Progenitor cell of endocrine pancreas (in vitro differentiated cells): Measurements from ENCODE around the gene CRYAA. TPM values are rescaled to one million over a fixed set of nuclear protein-coding genes. Genes with fewer than 3 reads are reported as not detected.

Experiments used
- DNase-seq: peaks from one replicate; pipeline ENCODE4 v3.0.0; 2021; ENCODE audit warnings: low spot score; ENCODE audit not compliant: unreplicated experiment
- H3K27ac Mint-ChIP-seq: 2 replicates; pipeline ENCODE4 v1.8.0; 2021; ENCODE audit warnings: mild to moderate bottlenecking, moderate library complexity, mixed read lengths
- H3K27me3 Mint-ChIP-seq: 2 replicates; pipeline ENCODE4 v1.8.0; 2021; ENCODE audit warnings: mixed read lengths
- H3K36me3 Mint-ChIP-seq: 2 replicates; pipeline ENCODE4 v1.8.0; 2022; ENCODE audit warnings: mixed read lengths; ENCODE audit not compliant: insufficient read depth
- H3K4me1 Mint-ChIP-seq: 2 replicates; pipeline ENCODE4 v1.8.0; 2021; ENCODE audit warnings: low read depth, mixed read lengths
- H3K4me3 Mint-ChIP-seq: 2 replicates; pipeline ENCODE4 v1.8.0; 2021; ENCODE audit warnings: low read depth, mild to moderate bottlenecking, moderate library complexity, mixed read lengths
- H3K9me3 Mint-ChIP-seq: 2 replicates; pipeline ENCODE4 v1.8.0; 2021; ENCODE audit warnings: low read depth, mixed read lengths
- total RNA-seq: library from RNA; stranded (reverse); gene quantifications from 2 replicates; pipeline ENCODE4 v1.2.1, GENCODE V29; 2021
- TF ChIP-seq, protein P1 (sequence below): fragments of 200-600 bp; sonication (generic); IDR thresholded peaks from one replicate; pipeline ENCODE4 v1.5.0; 2021; ENCODE audit warnings: antibody characterized with exemption, mild to moderate bottlenecking; ENCODE audit not compliant: unreplicated experiment

The CRYAA gene
- total RNA-seq, 1 donor from 2014 or later, result not detected

DNA sequence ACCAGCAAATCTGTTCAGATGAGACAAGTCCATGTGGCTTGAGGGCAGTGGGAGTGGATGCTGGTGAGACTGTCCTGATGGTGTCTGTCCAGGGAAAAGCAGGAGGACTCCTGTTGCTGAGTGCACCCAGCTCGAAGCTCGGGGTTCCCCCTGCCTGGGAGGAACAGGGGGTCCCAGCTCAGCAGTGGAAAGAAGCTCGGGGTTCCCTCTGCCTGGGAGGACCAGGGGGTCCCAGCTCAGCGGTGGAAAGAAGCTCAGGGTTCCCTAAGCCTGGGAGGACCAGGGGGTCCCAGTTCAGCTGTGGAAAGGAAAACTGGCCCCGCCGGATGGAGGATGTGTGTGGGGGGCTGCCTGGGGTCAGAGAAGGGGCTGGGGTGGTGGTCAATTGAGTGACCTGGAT lies 39.1 kb downstream of the CRYAA start:
- TF ChIP-seq, protein P1, sequence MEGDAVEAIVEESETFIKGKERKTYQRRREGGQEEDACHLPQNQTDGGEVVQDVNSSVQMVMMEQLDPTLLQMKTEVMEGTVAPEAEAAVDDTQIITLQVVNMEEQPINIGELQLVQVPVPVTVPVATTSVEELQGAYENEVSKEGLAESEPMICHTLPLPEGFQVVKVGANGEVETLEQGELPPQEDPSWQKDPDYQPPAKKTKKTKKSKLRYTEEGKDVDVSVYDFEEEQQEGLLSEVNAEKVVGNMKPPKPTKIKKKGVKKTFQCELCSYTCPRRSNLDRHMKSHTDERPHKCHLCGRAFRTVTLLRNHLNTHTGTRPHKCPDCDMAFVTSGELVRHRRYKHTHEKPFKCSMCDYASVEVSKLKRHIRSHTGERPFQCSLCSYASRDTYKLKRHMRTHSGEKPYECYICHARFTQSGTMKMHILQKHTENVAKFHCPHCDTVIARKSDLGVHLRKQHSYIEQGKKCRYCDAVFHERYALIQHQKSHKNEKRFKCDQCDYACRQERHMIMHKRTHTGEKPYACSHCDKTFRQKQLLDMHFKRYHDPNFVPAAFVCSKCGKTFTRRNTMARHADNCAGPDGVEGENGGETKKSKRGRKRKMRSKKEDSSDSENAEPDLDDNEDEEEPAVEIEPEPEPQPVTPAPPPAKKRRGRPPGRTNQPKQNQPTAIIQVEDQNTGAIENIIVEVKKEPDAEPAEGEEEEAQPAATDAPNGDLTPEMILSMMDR, result no peak
- no peak overlapping the region for H3K27ac Mint-ChIP-seq
- H3K4me3 Mint-ChIP-seq, result no peak overlapping the region
- peaks cover 13% of the 10 kb centered on the region for H3K27me3 Mint-ChIP-seq
- H3K36me3 Mint-ChIP-seq, result no peaks in the 10 kb centered on the region
- peaks cover 1% of the 10 kb centered on the region for H3K4me1 Mint-ChIP-seq
- no peaks in the 10 kb centered on the region for H3K9me3 Mint-ChIP-seq
- DNase-seq, result peak; percentile 8

- TF ChIP-seq, protein P1, result no peak
- no peaks in the 10 kb centered on the region for H3K9me3 Mint-ChIP-seq
- H3K36me3 Mint-ChIP-seq, result no peaks in the 10 kb centered on the region
- H3K27ac Mint-ChIP-seq, result no peak overlapping the region
- DNase-seq, result peak; percentile 7
- H3K27me3 Mint-ChIP-seq, result peaks cover 13% of the 10 kb centered on the region
- H3K4me1 Mint-ChIP-seq, result peaks cover 1% of the 10 kb centered on the region
- no peak overlapping the region for H3K4me3 Mint-ChIP-seq
Measured at GRCh38 chr21:43208561-43209332, 39.9 kb downstream of the CRYAA start.

GRCh38 chr21:43209575-43210453 lies 41.0 kb downstream of the CRYAA start:
- Mint-ChIP-seq H3K9me3 (no peaks in the 10 kb centered on the region), H3K4me1 (peaks cover 1% of the 10 kb centered on the region), H3K4me3 (no peak overlapping the region), H3K36me3 (no peaks in the 10 kb centered on the region), H3K27ac (peak overlapping the region; percentile 16), H3K27me3 (peaks cover 8% of the 10 kb centered on the region)
- TF ChIP-seq, protein P1, result no peak
- DNase-seq, result peak; percentile 6

DNA sequence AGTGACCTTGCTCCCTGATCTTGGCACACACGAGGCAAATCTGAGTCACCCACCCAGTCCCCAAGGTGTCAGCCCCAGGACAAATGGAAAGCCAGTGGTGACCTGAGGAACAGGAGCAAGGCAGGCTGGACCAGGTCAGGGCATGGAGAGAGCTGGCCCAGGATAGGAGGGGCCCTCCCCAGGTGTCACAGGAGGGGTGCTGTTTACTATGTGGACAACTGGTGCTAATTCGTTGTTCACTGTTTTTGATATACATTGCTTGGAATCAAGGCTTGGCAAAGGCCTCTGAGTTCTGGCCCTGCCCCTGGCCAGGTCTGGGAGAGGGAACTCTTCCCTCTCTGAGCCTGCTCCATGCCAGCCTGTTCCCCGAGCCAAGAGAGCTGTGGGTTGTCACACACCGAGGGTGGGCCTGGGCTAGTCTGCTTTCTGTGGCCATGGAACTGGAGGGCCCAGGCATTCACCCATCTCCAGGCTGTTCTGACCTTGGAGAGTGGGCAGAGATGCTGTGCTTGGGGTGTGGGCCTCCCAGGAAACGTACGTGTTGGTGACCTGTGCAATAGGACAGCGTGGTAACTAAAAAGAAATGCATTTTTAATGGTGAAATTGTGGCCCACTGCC lies 41.8 kb downstream of the CRYAA start:
- Mint-ChIP-seq H3K36me3 (no peaks in the 10 kb centered on the region), H3K4me1 (peaks cover 1% of the 10 kb centered on the region), H3K9me3 (no peaks in the 10 kb centered on the region), H3K4me3 (no peak overlapping the region), H3K27me3 (peaks cover 8% of the 10 kb centered on the region), H3K27ac (peak overlapping the region; percentile 16)
- peak; percentile 6 for DNase-seq
- TF ChIP-seq, protein P1, result no peak

DNA sequence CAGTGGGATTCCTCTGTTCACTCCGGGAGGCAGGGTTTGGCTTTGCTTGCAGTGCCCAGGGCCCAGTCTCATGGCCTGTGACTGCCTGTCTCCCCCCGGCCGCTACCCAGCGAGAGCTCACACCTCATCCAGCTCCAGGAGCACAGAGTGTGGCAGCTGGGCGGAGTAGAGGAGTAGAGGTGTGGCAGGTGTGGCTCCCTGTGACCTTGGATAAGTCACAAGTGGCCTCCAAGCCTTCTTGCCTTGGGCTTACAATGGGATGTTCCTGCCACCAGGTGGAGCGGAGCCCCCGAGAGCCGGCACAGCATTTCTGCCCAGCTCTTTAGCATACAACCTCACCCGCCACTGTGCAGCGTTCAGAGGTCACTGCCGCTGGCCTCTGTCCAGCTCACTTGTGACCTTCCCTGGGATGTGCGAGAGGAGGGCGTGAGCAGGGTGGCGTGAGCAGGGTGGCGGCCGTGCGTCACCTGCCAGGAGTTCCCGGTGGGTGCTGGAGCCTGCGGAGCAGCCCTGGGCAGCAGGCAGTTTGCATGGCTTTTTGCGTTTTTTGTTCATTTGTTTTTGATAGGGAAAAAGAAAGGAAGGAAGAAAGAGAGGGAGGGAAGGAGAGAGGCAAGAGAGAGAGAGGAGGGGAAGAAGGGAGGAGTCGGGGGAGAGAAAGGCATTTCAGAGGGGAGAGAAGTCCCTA lies 42.4 kb downstream of the CRYAA start:
- Mint-ChIP-seq H3K4me1 (peaks cover 1% of the 10 kb centered on the region), H3K4me3 (no peak overlapping the region), H3K27ac (no peak overlapping the region), H3K9me3 (no peaks in the 10 kb centered on the region), H3K27me3 (peaks cover 5% of the 10 kb centered on the region), H3K36me3 (no peaks in the 10 kb centered on the region)
- peak; percentile 16 for DNase-seq
- TF ChIP-seq, protein P1, result peak; percentile 62
